IMR-90 (cell line): ENCODE data around the gene TEKT5. TPM values are rescaled to one million over a fixed set of nuclear protein-coding genes. Genes with fewer than 3 reads are reported as not detected.

Experiments used
- ATAC-seq: fragments of 200-7000 bp; cut with Tn5 transposase; 2 replicates; pipeline ENCODE4 v1.9.1; 2020; ENCODE audit warnings: low read depth, mild to moderate bottlenecking, moderate library complexity
- BruUV-seq: library from RNA; stranded (reverse); fragments of 400-500 nt; replicated peaks from 2 replicates; lab custom pipeline; 2021; lab: Mats Ljungman, UMichigan
- CTCF ChIA-PET: fragments of 300-600 bp; formaldehyde crosslinking; extraction: SDS; loops from one replicate; lab custom pipeline; 2021; ENCODE audit warnings: antibody characterized with exemption; lab: Yijun Ruan, JAX
- POLR2A ChIA-PET: fragments of 300-600 bp; sonication (Branson Sonifier 250); formaldehyde crosslinking; loops from one replicate; lab custom pipeline; 2022; ENCODE audit warnings: antibody characterized with exemption; ENCODE audit not compliant: unreplicated experiment; lab: Charles Lee
- DNase-seq: peaks from one replicate; pipeline ENCODE4 v3.0.0; 2013
- H2AFZ ChIP-seq: replicated peaks from 2 replicates; pipeline ENCODE3; 2013; ENCODE audit warnings: low read length, mild to moderate bottlenecking; ENCODE audit not compliant: poor library complexity
- H2AK5ac ChIP-seq: 2 replicates; pipeline ENCODE4 v1.6.1; 2013; ENCODE audit warnings: low read depth, low read length, inconsistent platforms
- H2AK9ac ChIP-seq: replicated peaks from 2 replicates; pipeline ENCODE3; 2013; ENCODE audit warnings: mild to moderate bottlenecking, low read depth, low read length, moderate library complexity; ENCODE audit not compliant: poor library complexity
- H2BK120ac ChIP-seq: 2 replicates; pipeline ENCODE4 v1.6.1; 2013; ENCODE audit warnings: low read depth, low read length, inconsistent platforms
- H2BK15ac ChIP-seq: 3 replicates; pipeline ENCODE4 v1.6.1; 2013; ENCODE audit warnings: low read depth, low read length, inconsistent platforms
- H2BK20ac ChIP-seq: 2 replicates; pipeline ENCODE4 v1.6.1; 2013; ENCODE audit warnings: low read depth, mild to moderate bottlenecking, inconsistent platforms, low read length, moderate library complexity
- H2BK5ac ChIP-seq: 2 replicates; pipeline ENCODE4 v1.6.1; 2013; ENCODE audit warnings: mild to moderate bottlenecking, low read depth, low read length, inconsistent platforms; ENCODE audit not compliant: poor library complexity, severe bottlenecking
- H3K14ac ChIP-seq: replicated peaks from 2 replicates; pipeline ENCODE4 v1.6.1; 2013; ENCODE audit warnings: low read depth, low read length, inconsistent platforms
- H3K18ac ChIP-seq: 2 replicates; pipeline ENCODE4 v1.6.1; 2013; ENCODE audit warnings: low read depth, low read length, control low read depth
- H3K23ac ChIP-seq: 2 replicates; pipeline ENCODE4 v1.6.1; 2013; ENCODE audit warnings: low read depth, low read length, inconsistent platforms
- H3K27ac ChIP-seq: 2 replicates; pipeline ENCODE4 v1.5.1; 2013; ENCODE audit warnings: mild to moderate bottlenecking, control low read depth, low read length; ENCODE audit not compliant: insufficient read depth
- H3K27me3 ChIP-seq: 2 replicates; pipeline ENCODE4 v1.6.1; 2013; ENCODE audit warnings: low read length; ENCODE audit not compliant: control insufficient read depth, insufficient read depth
- H3K36me3 ChIP-seq: 2 replicates; pipeline ENCODE4 v1.6.1; 2013; ENCODE audit warnings: low read length, mixed read lengths; ENCODE audit not compliant: control insufficient read depth, insufficient read depth
- H3K4ac ChIP-seq: 2 replicates; pipeline ENCODE4 v1.6.1; 2013; ENCODE audit warnings: low read depth, low read length, inconsistent platforms
- H3K4me1 ChIP-seq: 2 replicates; pipeline ENCODE4 v1.6.1; 2013; ENCODE audit warnings: low read length, mixed read lengths; ENCODE audit not compliant: control insufficient read depth, insufficient read depth
- H3K4me2 ChIP-seq: 2 replicates; pipeline ENCODE4 v1.6.1; 2013; ENCODE audit warnings: low read depth, mild to moderate bottlenecking, control low read depth, low read length, moderate library complexity
- H3K4me3 ChIP-seq: 2 replicates; pipeline ENCODE4 v1.5.1; 2013; ENCODE audit warnings: low read depth, mild to moderate bottlenecking, control low read depth, low read length, moderate library complexity; ENCODE audit not compliant: insufficient read depth
- H3K56ac ChIP-seq: 2 replicates; pipeline ENCODE4 v1.6.1; 2013; ENCODE audit warnings: low read length, inconsistent platforms; ENCODE audit not compliant: insufficient read depth; ENCODE audit errors: extremely low read depth
- H3K79me1 ChIP-seq, 2 experiments: 2 replicates each; pipeline ENCODE4 v1.6.1; 2013; ENCODE audit warnings: low read length in 2 of 2, inconsistent platforms in 1 of 2, low read depth in 1 of 2
- H3K9ac ChIP-seq: 2 replicates; pipeline ENCODE4 v1.6.1; 2013; ENCODE audit warnings: low read depth, low read length, control low read depth
- H3K9me1 ChIP-seq: 2 replicates; pipeline ENCODE4 v1.6.1; 2013; ENCODE audit warnings: low read length, inconsistent platforms; ENCODE audit not compliant: insufficient read depth
- H3K9me3 ChIP-seq: 2 replicates; pipeline ENCODE4 v1.6.1; 2013; ENCODE audit warnings: low read length; ENCODE audit not compliant: control insufficient read depth, insufficient read depth
- H4K20me1 ChIP-seq: 2 replicates; pipeline ENCODE4 v1.6.1; 2013; ENCODE audit warnings: low read length, inconsistent platforms; ENCODE audit not compliant: insufficient read depth
- H4K5ac ChIP-seq: 2 replicates; pipeline ENCODE4 v1.6.1; 2013; ENCODE audit warnings: mild to moderate bottlenecking, low read depth, low read length, control low read depth
- H4K8ac ChIP-seq, 2 experiments: 2 replicates each; pipeline ENCODE4 v1.6.1; 2013; ENCODE audit warnings: low read depth in 2 of 2, low read length in 2 of 2, control low read depth in 1 of 2, inconsistent platforms in 1 of 2
- H4K91ac ChIP-seq: 2 replicates; pipeline ENCODE4 v1.6.1; 2013; ENCODE audit warnings: low read depth, low read length, inconsistent platforms; ENCODE audit not compliant: insufficient read depth
- CEBPB ChIP-seq: IDR thresholded peaks from 2 replicates; pipeline ENCODE4 v1.6.1; 2012; ENCODE audit warnings: low read depth, low read length, improper control_type of control experiment
- FOS ChIP-seq: fragments of 150-350 bp; IDR thresholded peaks from 2 replicates; pipeline ENCODE4 v1.6.1; 2016; ENCODE audit warnings: low read depth, low read length
- MXI1 ChIP-seq: IDR thresholded peaks from 2 replicates; pipeline ENCODE4 v1.6.1; 2012; ENCODE audit warnings: low read depth, mild to moderate bottlenecking, low read length, moderate library complexity, borderline replicate concordance
- USF2 ChIP-seq: fragments of 150-350 bp; IDR thresholded peaks from 2 replicates; pipeline ENCODE4 v1.6.1; 2017; ENCODE audit warnings: mild to moderate bottlenecking, antibody characterized with exemption, low read length, low read depth
- whole genome bisulfite sequencing, 2 experiments: methylation state at CpG; one replicate each; pipeline versions ENCODE4 v1.1.5 to v1.1.7; 2013; ENCODE audit warnings: missing lambda C conversion rate in 2 of 2; ENCODE audit not compliant: insufficient read length in 1 of 2; ENCODE audit errors: extremely low coverage in 2 of 2; 5-methylcytosine and 5-hydroxymethylcytosine counted together
- dilution Hi-C: fragments of 300-500 bp; cut with HindIII; formaldehyde crosslinking; loops from one replicate; pipeline ENCODE4 v1.14.3; 2018; ENCODE audit warnings: low sequenced_read_pairs; ENCODE audit not compliant: unreplicated experiment
- in situ Hi-C: fragments of 300-500 bp; cut with MboI; formaldehyde crosslinking; loops from 3 replicates; pipeline ENCODE4 v1.14.3; 2019; ENCODE audit warnings: low sequenced_read_pairs, inconsistent platforms, mixed read lengths
- intact Hi-C: fragments of 100-400 bp; cut with micrococcal nuclease; formaldehyde crosslinking; loops from 2 replicates; pipeline ENCODE4 v1.10.0; 2022
- polyA plus RNA-seq, 3 experiments: library from polyadenylated mRNA; depleted of rRNA; stranded (reverse); fragments of >200 nt; gene quantifications; 2 replicates each; pipeline ENCODE4 v1.2.3, GENCODE V29; 2012; ENCODE audit warnings: low replicate concordance in 1 of 3
- total RNA-seq: library from RNA; depleted of rRNA; stranded (reverse); fragments of >200 nt; gene quantifications from 2 replicates; pipeline ENCODE4 v1.2.3, GENCODE V29; 2012

The TEKT5 gene
- total and polyA plus RNA-seq, 2 of the 4 experiments (the other 2 are of a cell fraction) = 0.17 TPM; not detected in 1

GRCh38 chr16:10642964-10643363 lies 51.8 kb downstream of the TEKT5 start:
- TF ChIP-seq CEBPB = no peak
- TF ChIP-seq USF2 = no peak
- TF ChIP-seq MXI1 = no peak
- TF ChIP-seq FOS = no peak
- ChIA-PET POLR2A (no interaction called here), CTCF (no interaction called here)

More at GRCh38 chr16:10642964-10643363, 51.8 kb downstream of the TEKT5 start:
- Histone ChIP-seq H3K4me1 (no peaks in the 10 kb centered on the region), H3K14ac (no peak overlapping the region), H3K9ac (no peak overlapping the region), H4K91ac (no peak overlapping the region), H3K23ac (no peak overlapping the region), H2AK5ac (no peak overlapping the region), H3K79me1 (no peaks in the 10 kb centered on the region), H2AFZ (no peak overlapping the region), H3K4me2 (no peak overlapping the region), H3K9me1 (no peaks in the 10 kb centered on the region), H2BK15ac (no peak overlapping the region), H3K36me3 (no peaks in the 10 kb centered on the region), H4K5ac (no peak overlapping the region), H3K9me3 (no peaks in the 10 kb centered on the region), H3K4me3 (no peak overlapping the region), H3K56ac (no peak overlapping the region), H2BK120ac (no peak overlapping the region), H3K18ac (no peak overlapping the region), H4K20me1 (no peaks in the 10 kb centered on the region), H2BK5ac (no peak overlapping the region), H4K8ac (no peak overlapping the region), H3K27me3 (no peaks in the 10 kb centered on the region; the same call in 1 of the 2 replicates), H2BK20ac (no peak overlapping the region), H3K27ac (no peak overlapping the region), H2AK9ac (no peak overlapping the region), H3K4ac (no peak overlapping the region)
- intact Hi-C loops (no loop called here), dilution Hi-C loops (no loop called here), in situ Hi-C loops (no loop called here)
- 100% methylated on average over 2 of the region's 7 CpGs; no CpG with 5 or more reads in 1 of the 2 experiments for WGBS, 2 experiments
- no TSS peak for BruUV-seq
- ATAC-seq (no peak), DNase-seq (no peak)
